ENCODE measurements around the gene VEZF1. TPM values are rescaled to one million over a fixed set of nuclear protein-coding genes. Genes with fewer than 3 reads are reported as not detected.

Gene VEZF1
- total RNA-seq, 1 donor from 2014 or later: 110 TPM

- TF ChIP-seq CTCF (IDR thresholded peaks at IDR 0.05; ENCODE audit: unreplicated experiment): no peak
- DNase-seq (ENCODE audit: low spot score, unreplicated experiment): no peak
These were observed 522 bp upstream of the VEZF1 start for GRCh38 chr17:57988301-57989250.

GRCh38 chr17:57986841-57987580 is 1.0 kb downstream of the VEZF1 start:
- no peaks in the 10 kb centered on the region for H3K9me3 Mint-ChIP-seq (ENCODE audit: low read depth)
- DNase-seq (ENCODE audit: low spot score, unreplicated experiment): peak; percentile 18
- peak overlapping the region; percentile 81 for H3K4me3 Mint-ChIP-seq (ENCODE audit: low read depth)
- H3K27me3 Mint-ChIP-seq: no peaks in the 10 kb centered on the region
- TF ChIP-seq CTCF (IDR thresholded peaks at IDR 0.05; ENCODE audit: unreplicated experiment): no peak
- peaks cover 68% of the 10 kb centered on the region for H3K4me1 Mint-ChIP-seq (ENCODE audit: low read depth)
- H3K27ac Mint-ChIP-seq: peak overlapping the region; percentile 95
- peaks cover 8% of the 10 kb centered on the region for H3K36me3 Mint-ChIP-seq (ENCODE audit: insufficient read depth)

More at GRCh38 chr17:57988301-57989250, 522 bp upstream of the VEZF1 start:
- no peaks in the 10 kb centered on the region for H3K9me3 Mint-ChIP-seq (ENCODE audit: low read depth)
- no peaks in the 10 kb centered on the region for H3K27me3 Mint-ChIP-seq
- H3K27ac Mint-ChIP-seq: peak overlapping the region; percentile 93
- peaks cover 68% of the 10 kb centered on the region for H3K4me1 Mint-ChIP-seq (ENCODE audit: low read depth)
- peaks cover 1% of the 10 kb centered on the region for H3K36me3 Mint-ChIP-seq (ENCODE audit: insufficient read depth)
- H3K4me3 Mint-ChIP-seq (ENCODE audit: low read depth): peak overlapping the region; percentile 88

GRCh38 chr17:57985675-57985974 is 2.4 kb downstream of the VEZF1 start:
- no peaks in the 10 kb centered on the region for H3K9me3 Mint-ChIP-seq (ENCODE audit: low read depth)
- no peak for DNase-seq (ENCODE audit: low spot score, unreplicated experiment)
- H3K36me3 Mint-ChIP-seq (ENCODE audit: insufficient read depth): peaks cover 15% of the 10 kb centered on the region
- H3K27ac Mint-ChIP-seq: no peak overlapping the region
- H3K4me3 Mint-ChIP-seq (ENCODE audit: low read depth): peak overlapping the region; percentile 43
- H3K27me3 Mint-ChIP-seq: no peaks in the 10 kb centered on the region
- TF ChIP-seq CTCF (IDR thresholded peaks at IDR 0.05; ENCODE audit: unreplicated experiment): no peak
- H3K4me1 Mint-ChIP-seq (ENCODE audit: low read depth): peaks cover 62% of the 10 kb centered on the region

GRCh38 chr17:57984936-57985674 is 2.9 kb downstream of the VEZF1 start:
- TF ChIP-seq CTCF (IDR thresholded peaks at IDR 0.05; ENCODE audit: unreplicated experiment): no peak
- Mint-ChIP-seq H3K27me3 (no peaks in the 10 kb centered on the region), H3K9me3 (ENCODE audit: low read depth) (no peaks in the 10 kb centered on the region), H3K27ac (peak overlapping the region; percentile 73), H3K4me3 (ENCODE audit: low read depth) (peak overlapping the region; percentile 50), H3K36me3 (ENCODE audit: insufficient read depth) (peaks cover 19% of the 10 kb centered on the region), H3K4me1 (ENCODE audit: low read depth) (peaks cover 60% of the 10 kb centered on the region)
- no peak for DNase-seq (ENCODE audit: low spot score, unreplicated experiment)
